ENCODE measurements around the gene ARMH2. TPM values are rescaled to one million over a fixed set of nuclear protein-coding genes. Genes with fewer than 3 reads are reported as not detected.

Gene ARMH2
- total RNA-seq, 3 donors from 2014 or later = not detected

GRCh38 chr6:24777227-24777626 is 21.5 kb downstream of the ARMH2 start:
- no peaks in the 10 kb centered on the region for H3K4me1 ChIP-seq
- H3K27ac ChIP-seq = no peak overlapping the region
- TF ChIP-seq POLR2AphosphoS5 (IDR thresholded peaks at IDR 0.05) (no peak), POLR2A (IDR thresholded peaks at IDR 0.05) (no peak), CTCF (IDR thresholded peaks at IDR 0.05) (no peak)
- peak overlapping the region in 2 of 3 donors; percentile 16 to 99 for H3K4me3 ChIP-seq
- intact Hi-C loops (cut with DNase I; ENCODE audit: low total_unique reads) = no loop called here
- H3K36me3 ChIP-seq = no peaks in the 10 kb centered on the region
- no peaks in the 10 kb centered on the region for H3K27me3 ChIP-seq
- H3K9me3 ChIP-seq = no peaks in the 10 kb centered on the region
- no peak for DNase-seq (ENCODE audit: low spot score in 2 of 2)

GRCh38 chr6:24775520-24776058 is 23.1 kb downstream of the ARMH2 start:
- H3K27me3 ChIP-seq = no peaks in the 10 kb centered on the region
- DNase-seq (ENCODE audit: low spot score in 2 of 2) = no peak
- intact Hi-C loops (cut with DNase I; ENCODE audit: low total_unique reads) = no loop called here
- peak overlapping the region; percentile 97 to 99 (median 99) for H3K4me3 ChIP-seq
- no peaks in the 10 kb centered on the region for H3K36me3 ChIP-seq
- peak overlapping the region; percentile 92 to 97 for H3K27ac ChIP-seq
- H3K4me1 ChIP-seq = no peaks in the 10 kb centered on the region
- TF ChIP-seq CTCF (IDR thresholded peaks at IDR 0.05) (no peak), POLR2A (IDR thresholded peaks at IDR 0.05) (no peak), POLR2AphosphoS5 (IDR thresholded peaks at IDR 0.05) (no peak)
- no peaks in the 10 kb centered on the region for H3K9me3 ChIP-seq

GRCh38 chr6:24774696-24775519 is 23.8 kb downstream of the ARMH2 start, which contains the start of gene GMNN:
Gene GMNN, plus strand, starts transcription at chr6:24774937. Its CDS starts 2,310 bp downstream, at chr6:24777247.
- Histone ChIP-seq H3K9me3 (no peaks in the 10 kb centered on the region), H3K27me3 (no peaks in the 10 kb centered on the region), H3K36me3 (no peaks in the 10 kb centered on the region), H3K27ac (peak within 1 kb of the TSS; percentile 92 to 97), H3K4me3 (peak within 1 kb of the TSS; percentile 97 to 99 (median 99)), H3K4me1 (no peaks in the 10 kb centered on the region)
- peak; percentile 94 to 97 for DNase-seq (ENCODE audit: low spot score in 2 of 2)
- intact Hi-C loops (cut with DNase I; ENCODE audit: low total_unique reads) = no loop called here
- no peak for TF ChIP-seq CTCF (IDR thresholded peaks at IDR 0.05)
- peak; percentile 44 for TF ChIP-seq POLR2A (IDR thresholded peaks at IDR 0.05)
- peak; percentile 62 to 72 (median 69) for TF ChIP-seq POLR2AphosphoS5 (IDR thresholded peaks at IDR 0.05)

- no peaks in the 10 kb centered on the region for H3K9me3 ChIP-seq
- intact Hi-C loops (cut with DNase I; ENCODE audit: low total_unique reads) = no loop called here
- H3K27me3 ChIP-seq = no peaks in the 10 kb centered on the region
- no peaks in the 10 kb centered on the region for H3K36me3 ChIP-seq
- H3K27ac ChIP-seq = no peak overlapping the region
- H3K4me1 ChIP-seq = no peaks in the 10 kb centered on the region
- no peak for TF ChIP-seq POLR2AphosphoS5 (IDR thresholded peaks at IDR 0.05)
- no peak for TF ChIP-seq POLR2A (IDR thresholded peaks at IDR 0.05)
- no peak for TF ChIP-seq CTCF (IDR thresholded peaks at IDR 0.05)
- no peak overlapping the region for H3K4me3 ChIP-seq
- no peak for DNase-seq (ENCODE audit: low spot score in 2 of 2)
Observed at GRCh38 chr6:24768361-24768760, 30.4 kb downstream of the ARMH2 start.
